GDM1 (cell line): Measurements from ENCODE around the gene TCF7L2.
A peak's percentile ranks its signal among the peaks of the same experiment; 100 is the strongest.

Source experiments
- DNase-seq: peaks from one replicate; lab custom pipeline; 2025; lab: John Stamatoyannopoulos, UW

Gene TCF7L2

GRCh38 chr10:112949875-112950507 lies at the start of gene TCF7L2:
TCF7L2 (plus strand) TSS chr10:112950247; CDS start chr10:112950757, 510 bp downstream.
- DNase-seq: peak; percentile 93

GRCh38 chr10:112902730-112903129 lies 47.3 kb upstream of the TCF7L2 start:
- no peak for DNase-seq

- DNase-seq: no peak
Observed at GRCh38 chr10:112904000-112904399, 46.0 kb upstream of the TCF7L2 start.

GRCh38 chr10:112906945-112907344 lies 43.1 kb upstream of the TCF7L2 start:
- DNase-seq: no peak

GRCh38 chr10:112907893-112908292 lies 42.2 kb upstream of the TCF7L2 start:
- no peak for DNase-seq

- no peak for DNase-seq
Observed at GRCh38 chr10:112911206-112911605, 38.8 kb upstream of the TCF7L2 start.

GRCh38 chr10:112912410-112912928 lies 37.6 kb upstream of the TCF7L2 start:
- no peak for DNase-seq

- no peak for DNase-seq
Observed at GRCh38 chr10:112913255-112913654, 36.8 kb upstream of the TCF7L2 start.

GRCh38 chr10:112913661-112914287 lies 36.3 kb upstream of the TCF7L2 start:
- DNase-seq: no peak

GRCh38 chr10:112914288-112914952 lies 35.6 kb upstream of the TCF7L2 start:
- DNase-seq: no peak

GRCh38 chr10:112915590-112916572 lies 34.2 kb upstream of the TCF7L2 start:
- DNase-seq: no peak

GRCh38 chr10:112917681-112918080 lies 32.4 kb upstream of the TCF7L2 start:
- no peak for DNase-seq

GRCh38 chr10:112918771-112919170 lies 31.3 kb upstream of the TCF7L2 start:
- no peak for DNase-seq

GRCh38 chr10:112919721-112920120 lies 30.3 kb upstream of the TCF7L2 start:
- no peak for DNase-seq

GRCh38 chr10:112926906-112927688 lies 22.9 kb upstream of the TCF7L2 start:
- DNase-seq: no peak

GRCh38 chr10:112927980-112928379 lies 22.1 kb upstream of the TCF7L2 start:
- no peak for DNase-seq

GRCh38 chr10:112932658-112933057 lies 17.4 kb upstream of the TCF7L2 start:
- no peak for DNase-seq

- DNase-seq: no peak
Observed at GRCh38 chr10:112934193-112934592, 15.9 kb upstream of the TCF7L2 start.

- no peak for DNase-seq
Observed at GRCh38 chr10:112938808-112939482, 11.1 kb upstream of the TCF7L2 start.

GRCh38 chr10:112945811-112946210 lies 4.2 kb upstream of the TCF7L2 start:
- no peak for DNase-seq
